H9 (cell line): ENCODE data around the gene RPA1. TPM values are rescaled to one million over a fixed set of nuclear protein-coding genes. Genes with fewer than 3 reads are reported as not detected.

Experiments
- DNase-seq: peaks from one replicate; pipeline ENCODE4 v3.0.0-alpha.2; 2017
- H2AFZ ChIP-seq: one replicate; pipeline ENCODE4 v1.6.1; 2013; ENCODE audit warnings: mild to moderate bottlenecking, low read length, control low read depth, moderate library complexity
- H2AK5ac ChIP-seq: 2 replicates; pipeline ENCODE4 v1.6.1; 2013; ENCODE audit warnings: low read length, control low read depth, mixed read lengths; ENCODE audit not compliant: insufficient read length
- H2BK120ac ChIP-seq: one replicate; pipeline ENCODE4 v1.6.1; 2013; ENCODE audit warnings: low read depth, mild to moderate bottlenecking, low read length, control low read depth, inconsistent platforms; ENCODE audit not compliant: poor library complexity, severe bottlenecking
- H2BK12ac ChIP-seq: 2 replicates; pipeline ENCODE4 v1.6.1; 2013; ENCODE audit warnings: low read length, control low read depth, mixed read lengths, low read depth; ENCODE audit not compliant: insufficient read length
- H2BK15ac ChIP-seq: 2 replicates; pipeline ENCODE4 v1.6.1; 2013; ENCODE audit warnings: low read depth, low read length, control low read depth
- H2BK20ac ChIP-seq: one replicate; pipeline ENCODE4 v1.6.1; 2013; ENCODE audit warnings: low read depth, mild to moderate bottlenecking, low read length, control low read depth, inconsistent platforms; ENCODE audit not compliant: poor library complexity, severe bottlenecking
- H2BK5ac ChIP-seq: 2 replicates; pipeline ENCODE4 v1.6.1; 2013; ENCODE audit warnings: low read length, control low read depth, mixed read lengths; ENCODE audit not compliant: insufficient read length
- H3K14ac ChIP-seq: 2 replicates; pipeline ENCODE4 v1.6.1; 2013; ENCODE audit warnings: low read length, control low read depth; ENCODE audit not compliant: insufficient read depth
- H3K18ac ChIP-seq: 2 replicates; pipeline ENCODE4 v1.6.1; 2013; ENCODE audit warnings: low read depth, mild to moderate bottlenecking, mixed read lengths, low read length, control low read depth; ENCODE audit not compliant: insufficient read length
- H3K23ac ChIP-seq: 2 replicates; pipeline ENCODE4 v1.6.1; 2013; ENCODE audit warnings: low read length, control low read depth, mixed read lengths, low read depth; ENCODE audit not compliant: insufficient read length
- H3K23me2 ChIP-seq: 2 replicates; pipeline ENCODE4 v1.6.1; 2013; ENCODE audit warnings: low read depth, mild to moderate bottlenecking, mixed read lengths, low read length, control low read depth; ENCODE audit not compliant: insufficient read length, poor library complexity, severe bottlenecking
- H3K27ac ChIP-seq: 2 replicates; pipeline ENCODE4 v1.5.1; 2013; ENCODE audit warnings: low read length, control low read depth, mixed read lengths, low read depth; ENCODE audit not compliant: insufficient read length
- H3K27me3 ChIP-seq: 2 replicates; pipeline ENCODE4 v1.6.1; 2013; ENCODE audit warnings: low read length, control low read depth, inconsistent platforms; ENCODE audit not compliant: insufficient read depth
- H3K4ac ChIP-seq: 2 replicates; pipeline ENCODE4 v1.6.1; 2013; ENCODE audit warnings: low read depth, mild to moderate bottlenecking, control low read depth, inconsistent platforms, low read length, moderate library complexity
- H3K4me1 ChIP-seq: 2 replicates; pipeline ENCODE4 v1.6.1; 2013; ENCODE audit warnings: low read length, control low read depth, inconsistent platforms; ENCODE audit not compliant: insufficient read depth
- H3K4me2 ChIP-seq: 2 replicates; pipeline ENCODE4 v1.6.1; 2013; ENCODE audit warnings: low read length, control low read depth, mixed read lengths; ENCODE audit not compliant: insufficient read length, insufficient read depth
- H3K56ac ChIP-seq: 2 replicates; pipeline ENCODE4 v1.6.1; 2013; ENCODE audit warnings: low read depth, mild to moderate bottlenecking, mixed read lengths, low read length, control low read depth; ENCODE audit not compliant: insufficient read length
- H3K79me1 ChIP-seq: 2 replicates; pipeline ENCODE4 v1.6.1; 2013; ENCODE audit warnings: low read depth, mild to moderate bottlenecking, moderate library complexity, low read length, control low read depth, inconsistent platforms; ENCODE audit not compliant: insufficient read depth, poor library complexity, severe bottlenecking
- H3K79me2 ChIP-seq: 2 replicates; pipeline ENCODE4 v1.6.1; 2013; ENCODE audit warnings: low read length, control low read depth, inconsistent platforms; ENCODE audit not compliant: insufficient read depth
- H3K9ac ChIP-seq: 2 replicates; pipeline ENCODE4 v1.6.1; 2013; ENCODE audit warnings: low read length, control low read depth, mixed read lengths; ENCODE audit not compliant: insufficient read length; ENCODE audit errors: extremely low read depth
- H3K9me3 ChIP-seq: one replicate; pipeline ENCODE4 v1.6.1; 2013; ENCODE audit warnings: low read depth, low read length, inconsistent platforms; ENCODE audit not compliant: control insufficient read depth
- H3T11ph ChIP-seq: one replicate; pipeline ENCODE4 v1.6.1; 2013; ENCODE audit warnings: mild to moderate bottlenecking, low read length, control low read depth, inconsistent platforms
- H4K20me1 ChIP-seq: one replicate; pipeline ENCODE4 v1.6.1; 2013; ENCODE audit not compliant: control insufficient read depth, insufficient read length, insufficient read depth
- H4K5ac ChIP-seq: 2 replicates; pipeline ENCODE4 v1.6.1; 2013; ENCODE audit warnings: low read depth, mild to moderate bottlenecking, mixed read lengths, low read length, control low read depth; ENCODE audit not compliant: insufficient read length
- H4K8ac ChIP-seq: replicated peaks from 2 replicates; pipeline ENCODE4 v1.6.1; 2013; ENCODE audit warnings: low read length, control low read depth, mixed read lengths, low read depth; ENCODE audit not compliant: insufficient read length
- H4K91ac ChIP-seq: 2 replicates; pipeline ENCODE4 v1.6.1; 2013; ENCODE audit warnings: low read depth, mild to moderate bottlenecking, moderate library complexity, mixed read lengths, low read length, control low read depth; ENCODE audit not compliant: insufficient read length
- H3K27ac Mint-ChIP-seq, 3 experiments: 2 replicates in 2 of 3; 3 replicates in 1 of 3; pipeline ENCODE4 v1.8.0; 2020 to 2021; ENCODE audit warnings: mixed read lengths in 3 of 3, mild to moderate bottlenecking in 1 of 3, moderate library complexity in 1 of 3
- H3K27me3 Mint-ChIP-seq: 2 replicates; pipeline ENCODE4 v1.8.0; 2021; ENCODE audit warnings: low read depth, mild to moderate bottlenecking, moderate library complexity, mixed read lengths
- H3K36me3 Mint-ChIP-seq, 3 experiments: 2 replicates in 2 of 3; 3 replicates in 1 of 3; pipeline ENCODE4 v1.8.0; 2020 to 2021; ENCODE audit warnings: low read depth in 3 of 3, mixed read lengths in 3 of 3; ENCODE audit not compliant: insufficient read depth in 1 of 3
- H3K4me1 Mint-ChIP-seq, 2 experiments: 2 replicates each; pipeline ENCODE4 v1.8.0; 2020; ENCODE audit warnings: mixed read lengths in 2 of 2
- H3K4me3 Mint-ChIP-seq, 2 experiments: 2 replicates in 1 of 2; 3 replicates in 1 of 2; pipeline ENCODE4 v1.8.0; 2020 to 2021; ENCODE audit warnings: mild to moderate bottlenecking in 2 of 2, mixed read lengths in 2 of 2, moderate library complexity in 1 of 2
- H3K9me3 Mint-ChIP-seq, 2 experiments: 2 replicates in 1 of 2; 3 replicates in 1 of 2; pipeline ENCODE4 v1.8.0; 2020; ENCODE audit warnings: mild to moderate bottlenecking in 2 of 2, mixed read lengths in 2 of 2, moderate library complexity in 1 of 2
- WGBS: extraction: QIAGEN DNeasy Blood & Tissue Kit; methylation state at CpG from one replicate; pipeline ENCODE4 v1.1.7; 2013; ENCODE audit warnings: missing lambda C conversion rate, low lambda C conversion rate, mixed read lengths; ENCODE audit not compliant: insufficient read length; ENCODE audit errors: extremely low coverage; 5-methylcytosine and 5-hydroxymethylcytosine counted together
- total RNA-seq: library from RNA; stranded (reverse); gene quantifications from 2 replicates; pipeline ENCODE4 v1.2.1, GENCODE V29; 2021
- TF ChIP-seq, protein P1 (sequence below): fragments of 200-600 bp; sonication (generic); conservative IDR thresholded peaks from 3 replicates; pipeline ENCODE4 v1.8.0; 2021; ENCODE audit warnings: antibody characterized with exemption, mild to moderate bottlenecking

Gene RPA1
- total RNA-seq, 1 experiment from 2014 or later, result 215 TPM

- no peak overlapping the region for H3K27ac ChIP-seq
- no peak overlapping the region for H2AFZ ChIP-seq
- H2AK5ac ChIP-seq, result no peak overlapping the region
- no CpG with 5 or more reads among the region's 4 CpGs for WGBS
- no peak overlapping the region for H3T11ph ChIP-seq
- no peaks in the 10 kb centered on the region for H3K27me3 Mint-ChIP-seq
- H4K5ac ChIP-seq, result no peak overlapping the region
- no peak overlapping the region for H3K56ac ChIP-seq
- H3K14ac ChIP-seq, result no peak overlapping the region
- H2BK20ac ChIP-seq, result no peak overlapping the region
- H3K9me3 ChIP-seq, result no peaks in the 10 kb centered on the region
- H3K9ac ChIP-seq, result no peak overlapping the region
- no peak overlapping the region for H2BK15ac ChIP-seq
- no peaks in the 10 kb centered on the region for H3K23me2 ChIP-seq
- no peak overlapping the region for H4K91ac ChIP-seq
- H3K4me1 Mint-ChIP-seq, result no peaks in the 10 kb centered on the region
- no peak overlapping the region for H3K23ac ChIP-seq
- no peaks in the 10 kb centered on the region; the same call in 1 of the 2 replicates for H3K79me2 ChIP-seq
- TF ChIP-seq, protein P1, sequence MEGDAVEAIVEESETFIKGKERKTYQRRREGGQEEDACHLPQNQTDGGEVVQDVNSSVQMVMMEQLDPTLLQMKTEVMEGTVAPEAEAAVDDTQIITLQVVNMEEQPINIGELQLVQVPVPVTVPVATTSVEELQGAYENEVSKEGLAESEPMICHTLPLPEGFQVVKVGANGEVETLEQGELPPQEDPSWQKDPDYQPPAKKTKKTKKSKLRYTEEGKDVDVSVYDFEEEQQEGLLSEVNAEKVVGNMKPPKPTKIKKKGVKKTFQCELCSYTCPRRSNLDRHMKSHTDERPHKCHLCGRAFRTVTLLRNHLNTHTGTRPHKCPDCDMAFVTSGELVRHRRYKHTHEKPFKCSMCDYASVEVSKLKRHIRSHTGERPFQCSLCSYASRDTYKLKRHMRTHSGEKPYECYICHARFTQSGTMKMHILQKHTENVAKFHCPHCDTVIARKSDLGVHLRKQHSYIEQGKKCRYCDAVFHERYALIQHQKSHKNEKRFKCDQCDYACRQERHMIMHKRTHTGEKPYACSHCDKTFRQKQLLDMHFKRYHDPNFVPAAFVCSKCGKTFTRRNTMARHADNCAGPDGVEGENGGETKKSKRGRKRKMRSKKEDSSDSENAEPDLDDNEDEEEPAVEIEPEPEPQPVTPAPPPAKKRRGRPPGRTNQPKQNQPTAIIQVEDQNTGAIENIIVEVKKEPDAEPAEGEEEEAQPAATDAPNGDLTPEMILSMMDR, result no peak
- H2BK120ac ChIP-seq, result no peak overlapping the region
- no peak overlapping the region for H3K4me2 ChIP-seq
- H3K27ac Mint-ChIP-seq, result no peak overlapping the region; a peak in 1 of 7 replicates
- no peaks in the 10 kb centered on the region for H4K20me1 ChIP-seq
- H3K27me3 ChIP-seq, result no peaks in the 10 kb centered on the region; the same call in 1 of the 2 replicates
- no peak for DNase-seq
- H3K36me3 Mint-ChIP-seq, result peaks cover 15 to 41% (median 32%) of the 10 kb centered on the region in 3 experiments; a peak in 6 of 7 replicates
- H2BK12ac ChIP-seq, result no peak overlapping the region
- H3K4me1 ChIP-seq, result no peaks in the 10 kb centered on the region
- H3K9me3 Mint-ChIP-seq, result no peaks in the 10 kb centered on the region
- no peak overlapping the region for H2BK5ac ChIP-seq
- H3K4me3 Mint-ChIP-seq, result no peak overlapping the region
- no peak overlapping the region for H3K4ac ChIP-seq
- no peak overlapping the region for H4K8ac ChIP-seq
- no peak overlapping the region for H3K18ac ChIP-seq
- peaks cover 4% of the 10 kb centered on the region for H3K79me1 ChIP-seq
Measured at GRCh38 chr17:1839516-1839915, 9.7 kb downstream of the RPA1 start.
